ENCODE results near the gene RMND5A.
"Not testable (repeated sequence)": the region's sequence is repeated elsewhere in the genome, so short reads cannot be mapped to it uniquely, and the experiment has no call there.

Gene RMND5A

DNA sequence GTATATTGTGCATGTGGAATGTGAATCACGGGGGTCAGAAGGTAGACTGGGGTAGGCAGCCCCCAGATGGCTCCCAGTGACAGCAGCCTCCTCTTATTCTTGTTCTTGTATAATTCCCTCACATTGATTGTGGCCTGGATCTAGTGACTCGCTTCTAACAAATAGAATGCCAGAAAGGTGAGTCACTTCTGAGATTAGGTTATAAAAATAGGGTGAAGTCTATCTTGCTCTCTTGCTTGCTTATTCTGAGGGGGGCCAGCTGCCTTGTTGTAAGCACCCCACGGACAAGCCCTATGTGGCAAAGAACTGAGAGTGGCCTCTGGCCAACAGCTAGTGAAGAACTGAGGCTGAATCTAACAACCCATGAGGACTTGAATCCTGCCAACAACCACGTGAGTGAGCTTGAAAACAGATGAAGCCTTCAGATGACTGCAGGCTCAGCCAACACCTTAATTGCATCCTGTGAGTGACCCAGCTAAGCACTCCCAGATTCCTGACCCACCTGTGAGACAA is 15.6 kb upstream of the RMND5A start:
- no peaks in the 10 kb centered on the region for H3K9me3 ChIP-seq
- no peak overlapping the region for H3K27ac ChIP-seq
- TF ChIP-seq, protein P1, sequence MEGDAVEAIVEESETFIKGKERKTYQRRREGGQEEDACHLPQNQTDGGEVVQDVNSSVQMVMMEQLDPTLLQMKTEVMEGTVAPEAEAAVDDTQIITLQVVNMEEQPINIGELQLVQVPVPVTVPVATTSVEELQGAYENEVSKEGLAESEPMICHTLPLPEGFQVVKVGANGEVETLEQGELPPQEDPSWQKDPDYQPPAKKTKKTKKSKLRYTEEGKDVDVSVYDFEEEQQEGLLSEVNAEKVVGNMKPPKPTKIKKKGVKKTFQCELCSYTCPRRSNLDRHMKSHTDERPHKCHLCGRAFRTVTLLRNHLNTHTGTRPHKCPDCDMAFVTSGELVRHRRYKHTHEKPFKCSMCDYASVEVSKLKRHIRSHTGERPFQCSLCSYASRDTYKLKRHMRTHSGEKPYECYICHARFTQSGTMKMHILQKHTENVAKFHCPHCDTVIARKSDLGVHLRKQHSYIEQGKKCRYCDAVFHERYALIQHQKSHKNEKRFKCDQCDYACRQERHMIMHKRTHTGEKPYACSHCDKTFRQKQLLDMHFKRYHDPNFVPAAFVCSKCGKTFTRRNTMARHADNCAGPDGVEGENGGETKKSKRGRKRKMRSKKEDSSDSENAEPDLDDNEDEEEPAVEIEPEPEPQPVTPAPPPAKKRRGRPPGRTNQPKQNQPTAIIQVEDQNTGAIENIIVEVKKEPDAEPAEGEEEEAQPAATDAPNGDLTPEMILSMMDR (IDR thresholded peaks at IDR 0.05), result no peak

GRCh38 chr2:86706220-86706619 is 13.9 kb upstream of the RMND5A start:
- TF ChIP-seq, protein P1 (IDR thresholded peaks at IDR 0.05), result no peak
- Histone ChIP-seq H3K9me3 (no peaks in the 10 kb centered on the region), H3K36me3 (no peaks in the 10 kb centered on the region), H3K4me3 (ENCODE audit: low read depth in 1 of 2, low read length in 1 of 2) (no peak overlapping the region), H3K4me1 (ENCODE audit: control insufficient read depth in 1 of 2, insufficient read depth in 1 of 2, low read depth in 1 of 2, low read length in 1 of 2) (no peaks in the 10 kb centered on the region), H3K27me3 (no peaks in the 10 kb centered on the region), H3K27ac (no peak overlapping the region)

More for the DNA sequence above, 15.6 kb upstream of the RMND5A start:
- Histone ChIP-seq H3K27me3 (no peaks in the 10 kb centered on the region), H3K4me1 (ENCODE audit: control insufficient read depth in 1 of 2, insufficient read depth in 1 of 2, low read depth in 1 of 2, low read length in 1 of 2) (no peaks in the 10 kb centered on the region), H3K4me3 (ENCODE audit: low read depth in 1 of 2, low read length in 1 of 2) (no peak overlapping the region), H3K36me3 (no peaks in the 10 kb centered on the region)

DNA sequence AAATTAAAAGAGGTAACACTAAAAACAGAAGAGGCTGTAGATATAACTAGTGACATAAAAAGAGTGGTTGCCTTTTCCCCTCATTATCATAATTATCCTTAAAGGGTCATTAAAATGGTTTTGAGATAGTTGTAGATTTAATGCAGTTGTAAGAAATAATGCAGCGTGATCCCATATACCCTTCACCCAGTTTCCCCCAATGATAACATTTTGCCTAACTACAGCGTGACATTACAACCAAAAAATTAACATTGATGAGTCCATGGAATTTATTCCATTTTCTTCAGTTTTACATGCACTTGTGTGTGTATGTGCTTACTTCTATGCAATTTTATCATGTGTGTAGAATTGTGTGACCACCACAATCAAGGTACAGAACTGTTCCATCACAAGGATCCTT is 13.2 kb upstream of the RMND5A start:
- Histone ChIP-seq H3K27me3 (no peaks in the 10 kb centered on the region), H3K4me1 (ENCODE audit: control insufficient read depth in 1 of 2, insufficient read depth in 1 of 2, low read depth in 1 of 2, low read length in 1 of 2) (no peaks in the 10 kb centered on the region), H3K4me3 (ENCODE audit: low read depth in 1 of 2, low read length in 1 of 2) (no peak overlapping the region), H3K9me3 (no peaks in the 10 kb centered on the region), H3K27ac (no peak overlapping the region), H3K36me3 (no peaks in the 10 kb centered on the region)
- TF ChIP-seq, protein P1 (IDR thresholded peaks at IDR 0.05), result no peak

- H3K4me3 ChIP-seq (ENCODE audit: low read depth in 1 of 2, low read length in 1 of 2); H3K9me3 ChIP-seq; H3K4me1 ChIP-seq (ENCODE audit: control insufficient read depth in 1 of 2, insufficient read depth in 1 of 2, low read depth in 1 of 2, low read length in 1 of 2); H3K27ac ChIP-seq; H3K36me3 ChIP-seq; H3K27me3 ChIP-seq: not testable (repeated sequence)
Measured at GRCh38 chr2:86708126-86708525, 12.0 kb upstream of the RMND5A start.

DNA sequence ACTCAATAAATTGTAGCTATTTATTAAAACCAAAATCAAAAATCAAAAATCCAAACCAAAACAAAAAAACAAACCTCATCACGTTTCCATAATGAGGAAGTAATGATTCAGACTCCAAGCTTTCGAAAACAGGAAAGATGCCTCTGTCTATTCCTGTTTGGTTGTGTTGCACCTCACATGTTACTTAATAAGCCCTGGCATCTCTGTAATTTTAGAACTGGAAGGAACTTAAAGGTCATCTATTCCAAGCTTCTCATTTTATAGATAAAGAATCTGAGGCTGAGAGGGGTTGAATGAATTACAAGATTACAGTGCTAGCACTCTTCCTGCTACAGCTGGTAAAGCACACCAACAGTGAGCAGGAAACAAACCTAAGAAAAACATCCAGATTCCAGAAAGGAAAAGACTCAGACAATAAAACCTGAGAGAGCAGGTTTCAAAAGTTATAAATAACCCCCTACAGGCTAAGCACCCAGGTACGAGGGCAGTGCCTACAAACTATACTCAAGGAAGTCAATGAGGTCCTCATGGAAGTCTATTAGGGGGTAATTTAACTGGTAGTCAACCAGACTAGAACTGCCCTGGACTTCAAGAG is 5.4 kb upstream of the RMND5A start:
- H3K36me3 ChIP-seq, H3K9me3 ChIP-seq, H3K27me3 ChIP-seq: not testable (repeated sequence)
- peak overlapping the region in 1 of 2 experiments; percentile 36 for H3K4me3 ChIP-seq (ENCODE audit: low read depth in 1 of 2, low read length in 1 of 2)
- peaks cover 7 to 12% of the 10 kb centered on the region in 2 experiments for H3K4me1 ChIP-seq (ENCODE audit: control insufficient read depth in 1 of 2, insufficient read depth in 1 of 2, low read depth in 1 of 2, low read length in 1 of 2)
- peak overlapping the region; percentile 92 for H3K27ac ChIP-seq

GRCh38 chr2:86719263-86719636 is 841 bp upstream of the RMND5A start:
- not testable (repeated sequence) for H3K36me3 ChIP-seq, H3K9me3 ChIP-seq, H3K27me3 ChIP-seq
- Histone ChIP-seq H3K4me3 (ENCODE audit: low read depth in 1 of 2, low read length in 1 of 2) (peak overlapping the region; percentile 57 to 72), H3K27ac (peak overlapping the region; percentile 95), H3K4me1 (ENCODE audit: control insufficient read depth in 1 of 2, insufficient read depth in 1 of 2, low read depth in 1 of 2, low read length in 1 of 2) (peaks cover 10 to 11% of the 10 kb centered on the region in 2 experiments)

DNA sequence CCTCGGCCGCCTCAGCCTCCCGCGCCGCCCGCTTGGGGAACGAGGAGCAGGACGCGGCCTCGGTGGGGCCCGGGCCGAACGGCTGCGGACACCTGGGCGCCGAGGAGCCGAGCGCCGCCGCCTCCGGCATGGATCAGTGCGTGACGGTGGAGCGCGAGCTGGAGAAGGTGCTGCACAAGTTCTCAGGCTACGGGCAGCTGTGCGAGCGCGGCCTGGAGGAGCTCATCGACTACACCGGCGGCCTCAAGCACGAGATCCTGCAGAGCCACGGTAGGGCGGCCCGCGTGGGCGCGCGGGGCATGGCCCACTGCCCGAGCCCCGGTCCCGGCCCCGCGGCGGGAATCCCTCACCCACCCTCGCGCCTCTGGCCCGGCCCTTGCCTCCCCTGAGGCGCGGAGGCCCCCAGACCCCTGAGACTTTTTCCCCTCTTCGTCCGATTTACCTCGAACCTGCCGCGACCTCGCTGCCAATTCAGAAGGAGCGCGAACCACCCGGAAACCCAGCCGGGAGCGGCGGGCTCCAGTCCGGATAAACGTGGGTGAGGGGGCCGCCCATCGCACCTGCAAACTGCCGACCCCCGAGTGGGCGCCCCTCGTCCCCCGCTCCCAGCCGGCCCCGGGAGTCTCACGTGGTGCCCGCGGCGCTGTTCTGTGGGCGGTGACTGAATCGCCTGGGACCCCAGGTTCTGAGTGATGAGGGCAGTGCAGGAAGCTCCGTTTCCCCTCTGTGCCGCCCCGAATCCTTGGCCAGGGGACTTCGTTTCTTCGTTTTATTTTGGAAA is 639 bp downstream of the RMND5A start:
- not testable (repeated sequence) for H3K9me3 ChIP-seq; H3K4me1 ChIP-seq (ENCODE audit: control insufficient read depth in 1 of 2, insufficient read depth in 1 of 2, low read depth in 1 of 2, low read length in 1 of 2); H3K27me3 ChIP-seq; H3K36me3 ChIP-seq
- H3K27ac ChIP-seq, result peak overlapping the region; percentile 95
- H3K4me3 ChIP-seq (ENCODE audit: low read depth in 1 of 2, low read length in 1 of 2), result peak overlapping the region; percentile 64 to 72

- not testable (repeated sequence) for H3K4me3 ChIP-seq (ENCODE audit: low read depth in 1 of 2, low read length in 1 of 2); H3K9me3 ChIP-seq; H3K4me1 ChIP-seq (ENCODE audit: control insufficient read depth in 1 of 2, insufficient read depth in 1 of 2, low read depth in 1 of 2, low read length in 1 of 2); H3K27me3 ChIP-seq; H3K27ac ChIP-seq; H3K36me3 ChIP-seq
Measured at GRCh38 chr2:86725706-86726105, 5.6 kb downstream of the RMND5A start.

DNA sequence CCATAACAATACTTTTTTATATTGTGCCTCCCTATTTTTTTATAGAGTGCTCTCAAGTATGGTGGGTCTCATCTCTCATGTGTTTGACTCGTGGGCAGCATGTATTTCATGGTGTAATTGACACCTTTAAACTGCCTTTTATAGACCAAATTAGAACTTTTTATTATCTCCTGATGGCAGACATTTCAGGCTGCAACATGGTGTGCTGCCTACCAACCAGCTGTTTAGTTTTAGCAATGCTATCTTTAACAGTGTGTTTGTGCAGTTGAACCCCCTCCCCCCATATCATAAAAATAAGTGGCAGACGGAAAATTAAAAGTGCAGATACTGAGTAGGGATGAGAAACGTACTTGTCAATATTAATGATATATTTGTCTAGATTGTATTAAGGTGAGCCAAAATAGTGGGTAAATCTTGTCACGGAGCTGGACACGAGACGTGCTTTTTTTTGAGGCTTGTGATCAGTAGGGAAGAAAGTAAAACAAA is 12.0 kb downstream of the RMND5A start:
- not testable (repeated sequence) for H3K36me3 ChIP-seq; H3K27ac ChIP-seq; H3K9me3 ChIP-seq; H3K4me3 ChIP-seq (ENCODE audit: low read depth in 1 of 2, low read length in 1 of 2); H3K27me3 ChIP-seq; H3K4me1 ChIP-seq (ENCODE audit: control insufficient read depth in 1 of 2, insufficient read depth in 1 of 2, low read depth in 1 of 2, low read length in 1 of 2)

- H3K27me3 ChIP-seq; H3K9me3 ChIP-seq; H3K36me3 ChIP-seq; H3K4me3 ChIP-seq (ENCODE audit: low read depth in 1 of 2, low read length in 1 of 2); H3K4me1 ChIP-seq (ENCODE audit: control insufficient read depth in 1 of 2, insufficient read depth in 1 of 2, low read depth in 1 of 2, low read length in 1 of 2); H3K27ac ChIP-seq: not testable (repeated sequence)
Measured at GRCh38 chr2:86732837-86733236, 12.7 kb downstream of the RMND5A start.

DNA sequence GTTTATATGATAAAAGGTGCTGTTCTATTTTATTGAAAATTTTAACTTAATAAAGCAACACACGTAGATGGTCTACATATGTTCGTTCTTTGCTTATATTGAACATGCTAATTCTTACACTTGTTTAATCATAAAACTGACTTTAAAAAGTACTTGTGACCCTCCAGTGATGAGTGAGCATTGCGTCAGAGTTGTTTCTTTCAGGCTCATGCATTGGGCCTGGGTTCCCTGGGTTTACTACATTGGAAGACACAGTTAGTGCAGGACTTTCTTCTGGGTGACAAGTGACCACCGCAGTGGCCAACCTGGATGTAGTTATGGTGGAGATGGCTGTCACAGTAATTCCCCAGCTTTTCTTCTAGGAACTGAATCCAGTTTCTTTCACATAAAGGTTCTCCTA is 13.4 kb downstream of the RMND5A start:
- not testable (repeated sequence) for H3K4me3 ChIP-seq (ENCODE audit: low read depth in 1 of 2, low read length in 1 of 2); H3K27me3 ChIP-seq; H3K4me1 ChIP-seq (ENCODE audit: control insufficient read depth in 1 of 2, insufficient read depth in 1 of 2, low read depth in 1 of 2, low read length in 1 of 2); H3K27ac ChIP-seq; H3K9me3 ChIP-seq; H3K36me3 ChIP-seq
